T-helper 17 cell (primary cell): ENCODE measurements around the gene AMPD3. TPM values are rescaled to one million over a fixed set of nuclear protein-coding genes. Genes with fewer than 3 reads are reported as not detected.

Experiments
- ATAC-seq: fragments of 150-1000 bp; cut with Tn5 transposase; 2 replicates; pipeline ENCODE4 v1.10.0; 2021; ENCODE audit warnings: mild to moderate bottlenecking, moderate library complexity
- DNase-seq, 3 donors: peaks; one replicate each; pipeline versions ENCODE4 v3.0.0 to v3.0.0-alpha.2; 2020 to 2021
- H3K9me3 ChIP-seq: one replicate; pipeline ENCODE4 v1.7.0; 2013; ENCODE audit warnings: low read length, mild to moderate bottlenecking; ENCODE audit not compliant: control insufficient read depth, poor library complexity, severe bottlenecking
- H3K27ac Mint-ChIP-seq: one replicate; pipeline ENCODE4 v1.8.0; 2022; ENCODE audit warnings: mild to moderate bottlenecking, moderate library complexity, mixed read lengths
- H3K27me3 Mint-ChIP-seq: one replicate; pipeline ENCODE4 v1.8.0; 2022; ENCODE audit warnings: mixed read lengths
- H3K36me3 Mint-ChIP-seq: one replicate; pipeline ENCODE4 v1.8.0; 2022; ENCODE audit warnings: low read depth, mixed read lengths
- H3K4me1 Mint-ChIP-seq: one replicate; pipeline ENCODE4 v1.8.0; 2022; ENCODE audit warnings: mild to moderate bottlenecking, mixed read lengths
- H3K4me3 Mint-ChIP-seq: one replicate; pipeline ENCODE4 v1.8.0; 2022; ENCODE audit warnings: mild to moderate bottlenecking, moderate library complexity, mixed read lengths
- total RNA-seq, 4 donors: library from RNA in 2 of 4; stranded (reverse) in 2 of 4; gene quantifications; one replicate each; pipeline ENCODE4 v1.2.3 and lab custom pipeline; 2022 to 2026

Gene AMPD3
- total RNA-seq, 2 donors from 2014 or later: 16.8 to 20.2 TPM

- Mint-ChIP-seq H3K27ac (no peak overlapping the region), H3K4me1 (peaks cover 36% of the 10 kb centered on the region), H3K36me3 (peaks cover 3% of the 10 kb centered on the region), H3K4me3 (no peak overlapping the region), H3K27me3 (no peaks in the 10 kb centered on the region)
- DNase-seq (no peak), ATAC-seq (no peak)
- H3K9me3 ChIP-seq: no peaks in the 10 kb centered on the region
Measured at GRCh38 chr11:10480026-10480425, 25.0 kb downstream of the AMPD3 start.

- Mint-ChIP-seq H3K27ac (peak overlapping the region; percentile 72), H3K4me1 (peaks cover 30% of the 10 kb centered on the region), H3K27me3 (no peaks in the 10 kb centered on the region), H3K4me3 (no peak overlapping the region), H3K36me3 (peaks cover 3% of the 10 kb centered on the region)
- DNase-seq (no peak), ATAC-seq (no peak)
- H3K9me3 ChIP-seq: no peaks in the 10 kb centered on the region
Measured at GRCh38 chr11:10480760-10481159, 25.7 kb downstream of the AMPD3 start.

- Mint-ChIP-seq H3K27ac (no peak overlapping the region), H3K36me3 (peaks cover 3% of the 10 kb centered on the region), H3K27me3 (no peaks in the 10 kb centered on the region), H3K4me3 (no peak overlapping the region), H3K4me1 (peaks cover 24% of the 10 kb centered on the region)
- no peaks in the 10 kb centered on the region for H3K9me3 ChIP-seq
- no peak for ATAC-seq
- DNase-seq: no peak
Measured at GRCh38 chr11:10481560-10482349, 26.7 kb downstream of the AMPD3 start.

GRCh38 chr11:10483174-10483573, 28.1 kb downstream of the AMPD3 start:
- peaks cover 4% of the 10 kb centered on the region for H3K36me3 Mint-ChIP-seq

GRCh38 chr11:10483584-10483983, 28.5 kb downstream of the AMPD3 start:
- no peak for ATAC-seq
- Mint-ChIP-seq H3K36me3 (peaks cover 7% of the 10 kb centered on the region), H3K27me3 (no peaks in the 10 kb centered on the region), H3K4me3 (no peak overlapping the region), H3K27ac (peak overlapping the region; percentile 4), H3K4me1 (peaks cover 22% of the 10 kb centered on the region)
- H3K9me3 ChIP-seq: no peaks in the 10 kb centered on the region
- no peak for DNase-seq

More at GRCh38 chr11:10483174-10483573, 28.1 kb downstream of the AMPD3 start:
- DNase-seq (no peak), ATAC-seq (no peak)
- H3K27me3 Mint-ChIP-seq: no peaks in the 10 kb centered on the region
- H3K4me3 Mint-ChIP-seq: no peak overlapping the region
- peaks cover 21% of the 10 kb centered on the region for H3K4me1 Mint-ChIP-seq
- no peaks in the 10 kb centered on the region for H3K9me3 ChIP-seq
- peak overlapping the region; percentile 4 for H3K27ac Mint-ChIP-seq

- DNase-seq (no peak), ATAC-seq (no peak)
- Mint-ChIP-seq H3K27ac (peak overlapping the region; percentile 51), H3K4me1 (peaks cover 24% of the 10 kb centered on the region), H3K4me3 (no peak overlapping the region), H3K27me3 (no peaks in the 10 kb centered on the region), H3K36me3 (peaks cover 7% of the 10 kb centered on the region)
- H3K9me3 ChIP-seq: no peaks in the 10 kb centered on the region
Measured at GRCh38 chr11:10484461-10485180, 29.6 kb downstream of the AMPD3 start.

GRCh38 chr11:10485646-10486045, 30.6 kb downstream of the AMPD3 start:
- Mint-ChIP-seq H3K4me3 (no peak overlapping the region), H3K27me3 (no peaks in the 10 kb centered on the region), H3K27ac (peak overlapping the region; percentile 27), H3K36me3 (peaks cover 7% of the 10 kb centered on the region), H3K4me1 (peaks cover 22% of the 10 kb centered on the region)
- H3K9me3 ChIP-seq: no peaks in the 10 kb centered on the region
- no peak for DNase-seq
- ATAC-seq: no peak

GRCh38 chr11:10486161-10486840, 31.2 kb downstream of the AMPD3 start:
- ATAC-seq (no peak), DNase-seq (no peak)
- Mint-ChIP-seq H3K27ac (peak overlapping the region; percentile 27), H3K4me1 (peaks cover 22% of the 10 kb centered on the region), H3K4me3 (no peak overlapping the region), H3K27me3 (no peaks in the 10 kb centered on the region), H3K36me3 (peaks cover 4% of the 10 kb centered on the region)
- no peaks in the 10 kb centered on the region for H3K9me3 ChIP-seq

- no peaks in the 10 kb centered on the region for H3K9me3 ChIP-seq
- Mint-ChIP-seq H3K4me1 (peaks cover 22% of the 10 kb centered on the region), H3K4me3 (no peak overlapping the region), H3K36me3 (peaks cover 6% of the 10 kb centered on the region), H3K27me3 (no peaks in the 10 kb centered on the region), H3K27ac (no peak overlapping the region)
- ATAC-seq (no peak), DNase-seq (no peak)
Measured at GRCh38 chr11:10487002-10487647, 32.1 kb downstream of the AMPD3 start.

GRCh38 chr11:10488121-10488933, 33.3 kb downstream of the AMPD3 start:
- peak overlapping the region; percentile 87 for H3K27ac Mint-ChIP-seq
- ATAC-seq: peak; percentile 29

GRCh38 chr11:10488934-10489691, 34.0 kb downstream of the AMPD3 start:
- no peak overlapping the region for H3K4me3 Mint-ChIP-seq
- no peak for DNase-seq

More at GRCh38 chr11:10488121-10488933, 33.3 kb downstream of the AMPD3 start:
- Mint-ChIP-seq H3K4me3 (no peak overlapping the region), H3K36me3 (peaks cover 11% of the 10 kb centered on the region), H3K4me1 (peaks cover 23% of the 10 kb centered on the region), H3K27me3 (no peaks in the 10 kb centered on the region)
- H3K9me3 ChIP-seq: no peaks in the 10 kb centered on the region
- no peak for DNase-seq

GRCh38 chr11:10490032-10490397, 35.0 kb downstream of the AMPD3 start:
- Mint-ChIP-seq H3K36me3 (peaks cover 18% of the 10 kb centered on the region), H3K4me1 (peaks cover 20% of the 10 kb centered on the region), H3K4me3 (no peak overlapping the region), H3K27me3 (no peaks in the 10 kb centered on the region), H3K27ac (peak overlapping the region; percentile 87)
- no peak for ATAC-seq
- no peak for DNase-seq
- no peaks in the 10 kb centered on the region for H3K9me3 ChIP-seq

More at GRCh38 chr11:10488934-10489691, 34.0 kb downstream of the AMPD3 start:
- no peaks in the 10 kb centered on the region for H3K9me3 ChIP-seq
- peak; percentile 85 for ATAC-seq
- Mint-ChIP-seq H3K36me3 (peaks cover 14% of the 10 kb centered on the region), H3K27me3 (no peaks in the 10 kb centered on the region), H3K4me1 (peaks cover 22% of the 10 kb centered on the region), H3K27ac (peak overlapping the region; percentile 87)
